ENCODE data around the gene CCDC71L.
"Not testable (repeated sequence)": the region's sequence is repeated elsewhere in the genome, so short reads cannot be mapped to it uniquely, and the experiment has no call there.

The CCDC71L gene

GRCh38 chr7:106660862-106661720 lies at the start of gene CCDC71L:
Gene CCDC71L, minus strand, starts transcription at chr7:106661158. Its CDS starts 262 bp downstream, at chr7:106660896.
- peak; percentile 89 for DNase-seq

GRCh38 chr7:106709604-106710003 lies 48.6 kb upstream of the CCDC71L start:
- DNase-seq: not testable (repeated sequence)

- DNase-seq: no peak
These were observed 43.3 kb upstream of the CCDC71L start for GRCh38 chr7:106704000-106704840.

GRCh38 chr7:106693677-106694353 lies 32.9 kb upstream of the CCDC71L start:
- no peak for DNase-seq

GRCh38 chr7:106692450-106693051 lies 31.6 kb upstream of the CCDC71L start:
- DNase-seq: no peak

- not testable (repeated sequence) for DNase-seq
These were observed 27.2 kb upstream of the CCDC71L start for GRCh38 chr7:106688161-106688560.

GRCh38 chr7:106683941-106684340 lies 23.0 kb upstream of the CCDC71L start:
- DNase-seq: no peak

GRCh38 chr7:106681815-106682495 lies 21.0 kb upstream of the CCDC71L start:
- DNase-seq: no peak

GRCh38 chr7:106679153-106679931 lies 18.4 kb upstream of the CCDC71L start:
- no peak for DNase-seq

GRCh38 chr7:106678795-106679152 lies 17.8 kb upstream of the CCDC71L start:
- DNase-seq: no peak

- DNase-seq: not testable (repeated sequence)
These were observed 15.5 kb upstream of the CCDC71L start for GRCh38 chr7:106676506-106676905.

GRCh38 chr7:106673688-106674087 lies 12.7 kb upstream of the CCDC71L start:
- DNase-seq: not testable (repeated sequence)

- not testable (repeated sequence) for DNase-seq
These were observed 11.0 kb upstream of the CCDC71L start for GRCh38 chr7:106671930-106672329.

- DNase-seq: no peak
These were observed 10.2 kb upstream of the CCDC71L start for GRCh38 chr7:106671160-106671559.

GRCh38 chr7:106668861-106669524 lies 8.0 kb upstream of the CCDC71L start:
- no peak for DNase-seq

- DNase-seq: no peak
These were observed 5.4 kb upstream of the CCDC71L start for GRCh38 chr7:106666353-106666752.

- no peak for DNase-seq
These were observed 3.4 kb upstream of the CCDC71L start for GRCh38 chr7:106664343-106664742.

- DNase-seq: peak; percentile 20
These were observed 746 bp downstream of the CCDC71L start for GRCh38 chr7:106659963-106660861.

- no peak for DNase-seq
These were observed 1.6 kb downstream of the CCDC71L start for GRCh38 chr7:106659166-106659962.

All from DMS79 (cell line).